PC-3 (cell line): ENCODE results near the gene PXK.

Experiments used
- EZH2 ChIP-seq: fragments of 300-600 bp; sonication (generic); IDR thresholded peaks from one replicate; pipeline ENCODE4 v1.6.1; 2017; ENCODE audit warnings: antibody characterized with exemption, mild to moderate bottlenecking, low read length; ENCODE audit not compliant: unreplicated experiment
- EZH2phosphoT487 ChIP-seq: fragments of 300-600 bp; sonication (generic); IDR thresholded peaks from 2 replicates; pipeline ENCODE4 v1.6.1; 2018; ENCODE audit warnings: mild to moderate bottlenecking, antibody characterized with exemption, low read length, borderline replicate concordance
- TF ChIP-seq, protein P1 (sequence below): fragments of 300-600 bp; sonication (generic); conservative IDR thresholded peaks from 2 replicates; pipeline ENCODE4 v1.5.1; 2017; ENCODE audit warnings: antibody characterized with exemption, low read depth, mild to moderate bottlenecking, low read length

DNA sequence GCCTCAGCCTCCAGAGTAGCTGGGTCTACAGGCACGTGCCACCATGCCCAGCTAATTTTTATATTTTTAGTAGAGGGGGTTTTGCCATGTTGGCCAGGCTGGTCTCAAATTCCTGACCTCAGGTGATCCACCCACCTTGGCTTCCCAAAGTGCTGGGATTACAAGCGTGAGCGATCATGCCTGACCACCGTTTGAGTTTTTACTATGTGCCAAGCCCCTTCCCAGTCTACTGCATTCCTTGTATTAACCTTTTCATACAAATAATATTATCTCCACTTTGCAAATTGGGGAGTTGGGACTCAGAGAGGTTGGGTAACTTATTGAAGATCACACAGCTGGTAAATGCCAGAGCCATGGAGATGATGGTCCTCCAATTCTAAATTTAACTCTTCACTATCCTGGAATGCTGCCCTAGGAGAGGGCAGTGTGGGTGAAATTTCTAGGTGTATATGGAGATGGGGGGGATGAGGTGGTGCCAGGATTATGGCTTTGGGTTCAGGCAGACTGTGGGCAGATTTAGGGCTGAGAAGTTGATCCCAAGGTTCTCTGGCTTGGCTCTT is 1.0 kb upstream of the PXK start:
- TF ChIP-seq, protein P1, sequence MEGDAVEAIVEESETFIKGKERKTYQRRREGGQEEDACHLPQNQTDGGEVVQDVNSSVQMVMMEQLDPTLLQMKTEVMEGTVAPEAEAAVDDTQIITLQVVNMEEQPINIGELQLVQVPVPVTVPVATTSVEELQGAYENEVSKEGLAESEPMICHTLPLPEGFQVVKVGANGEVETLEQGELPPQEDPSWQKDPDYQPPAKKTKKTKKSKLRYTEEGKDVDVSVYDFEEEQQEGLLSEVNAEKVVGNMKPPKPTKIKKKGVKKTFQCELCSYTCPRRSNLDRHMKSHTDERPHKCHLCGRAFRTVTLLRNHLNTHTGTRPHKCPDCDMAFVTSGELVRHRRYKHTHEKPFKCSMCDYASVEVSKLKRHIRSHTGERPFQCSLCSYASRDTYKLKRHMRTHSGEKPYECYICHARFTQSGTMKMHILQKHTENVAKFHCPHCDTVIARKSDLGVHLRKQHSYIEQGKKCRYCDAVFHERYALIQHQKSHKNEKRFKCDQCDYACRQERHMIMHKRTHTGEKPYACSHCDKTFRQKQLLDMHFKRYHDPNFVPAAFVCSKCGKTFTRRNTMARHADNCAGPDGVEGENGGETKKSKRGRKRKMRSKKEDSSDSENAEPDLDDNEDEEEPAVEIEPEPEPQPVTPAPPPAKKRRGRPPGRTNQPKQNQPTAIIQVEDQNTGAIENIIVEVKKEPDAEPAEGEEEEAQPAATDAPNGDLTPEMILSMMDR: no peak
- TF ChIP-seq EZH2: no peak
- TF ChIP-seq EZH2phosphoT487: no peak
